Vagina (tissue), 2 donors: ENCODE measurements around the gene HS6ST3. TPM values are rescaled to one million over a fixed set of nuclear protein-coding genes. Genes with fewer than 3 reads are reported as not detected.
"Not testable (repeated sequence)": the region's sequence is repeated elsewhere in the genome, so short reads cannot be mapped to it uniquely, and the experiment has no call there.

Source experiments
- DNase-seq, 2 donors: peaks; one replicate each; pipeline ENCODE4 v3.0.0-alpha.2; 2017; ENCODE audit errors: extremely low spot score in 2 of 2
- H3K27ac ChIP-seq: fragments of 200-600 bp; sonication (generic); one replicate; pipeline ENCODE4 v1.5.1; 2019
- H3K27me3 ChIP-seq: fragments of 200-600 bp; sonication (generic); one replicate; pipeline ENCODE4 v1.5.1; 2019
- H3K36me3 ChIP-seq, 2 donors: fragments of 200-600 bp; sonication (generic); one replicate each; pipeline ENCODE4 v1.5.1; 2017 to 2019
- H3K4me1 ChIP-seq: fragments of 200-600 bp; sonication (generic); one replicate; pipeline ENCODE4 v1.5.1; 2019
- H3K4me3 ChIP-seq, 2 donors: fragments of 200-600 bp; sonication (generic); 1 replicate in 1 of 2; 2 replicates in 1 of 2; pipeline ENCODE4 v1.5.1; 2016 to 2019
- H3K9me3 ChIP-seq: fragments of 200-600 bp; sonication (generic); one replicate; pipeline ENCODE4 v1.5.1; 2019
- CTCF ChIP-seq, 3 experiments: fragments of 450-650 bp in 2 of 3; fragments of 200-600 bp in 1 of 3; sonication (generic) in 1 of 3; IDR thresholded peaks; one replicate each; pipeline ENCODE4 v1.5.1; 2017 to 2019; ENCODE audit warnings: antibody characterized with exemption in 3 of 3, mild to moderate bottlenecking in 2 of 3, moderate library complexity in 2 of 3
- POLR2A ChIP-seq, 2 donors: fragments of 450-650 bp; IDR thresholded peaks; one replicate each; pipeline ENCODE4 v1.6.1; 2017; ENCODE audit warnings: antibody characterized with exemption in 2 of 2, mild to moderate bottlenecking in 2 of 2, moderate library complexity in 2 of 2
- POLR2AphosphoS5 ChIP-seq, 2 donors: sonication (generic); formaldehyde crosslinking; IDR thresholded peaks; one replicate each; pipeline ENCODE4 v1.9.0; 2017; ENCODE audit warnings: antibody characterized with exemption in 2 of 2, mild to moderate bottlenecking in 2 of 2, low read depth in 1 of 2; ENCODE audit not compliant: insufficient read depth in 1 of 2
- intact Hi-C: fragments of 100-400 bp; cut with DNase I; formaldehyde crosslinking; loops from one replicate; pipeline ENCODE4 v1.15.1; 2023
- total RNA-seq: library from RNA; depleted of rRNA; stranded (reverse); fragments of >200 nt; gene quantifications from one replicate; pipeline ENCODE4 v1.2.3, GENCODE V29; 2016

HS6ST3 gene
- total RNA-seq, 1 donor from 2014 or later: 0.49 TPM

DNA sequence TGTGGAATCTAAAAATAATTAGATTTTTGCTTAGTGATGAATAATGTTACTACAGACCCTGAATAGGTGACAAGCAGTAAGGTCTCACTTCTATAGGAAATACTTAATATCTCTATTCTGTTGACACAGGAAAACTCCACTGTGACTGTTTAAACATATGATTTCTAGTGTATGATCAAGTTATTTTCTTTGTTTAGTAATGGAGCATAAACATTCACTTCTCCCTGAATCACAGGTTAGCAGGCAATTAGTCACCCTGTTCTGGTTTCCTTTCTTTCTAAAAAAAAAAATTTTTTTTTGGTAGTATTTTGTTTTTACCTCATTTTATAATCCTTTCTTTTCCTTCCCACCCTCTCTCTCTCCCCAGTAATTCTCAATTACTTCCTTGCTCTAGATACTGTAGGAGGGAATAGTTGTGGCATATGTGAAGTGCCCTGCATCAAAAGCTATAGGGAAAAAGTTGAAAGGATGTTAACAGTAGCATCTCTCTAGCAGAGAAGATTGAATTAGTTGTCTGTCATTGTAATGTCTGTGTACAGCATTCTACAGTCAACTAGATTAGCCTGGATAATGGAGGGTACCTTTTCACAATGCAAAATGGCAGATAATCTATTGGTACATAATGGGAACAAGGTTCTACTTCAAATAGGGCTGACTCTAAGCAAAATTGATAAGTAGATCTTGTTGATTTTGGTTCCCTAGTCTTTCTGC is 3.5 kb downstream of the HS6ST3 start:
- Histone ChIP-seq H3K27ac (no peak overlapping the region), H3K4me3 (no peak overlapping the region), H3K27me3 (peaks cover 10% of the 10 kb centered on the region), H3K9me3 (no peaks in the 10 kb centered on the region), H3K36me3 (no peaks in the 10 kb centered on the region), H3K4me1 (peaks cover 15% of the 10 kb centered on the region)
- intact Hi-C loops: no loop called here
- DNase-seq: no peak
- TF ChIP-seq POLR2AphosphoS5 (IDR thresholded peaks at IDR 0.05; ENCODE audit: insufficient read depth in 1 of 2, low read depth in 1 of 2) (no peak), POLR2A (IDR thresholded peaks at IDR 0.05) (no peak), CTCF (IDR thresholded peaks at IDR 0.05) (no peak)

DNA sequence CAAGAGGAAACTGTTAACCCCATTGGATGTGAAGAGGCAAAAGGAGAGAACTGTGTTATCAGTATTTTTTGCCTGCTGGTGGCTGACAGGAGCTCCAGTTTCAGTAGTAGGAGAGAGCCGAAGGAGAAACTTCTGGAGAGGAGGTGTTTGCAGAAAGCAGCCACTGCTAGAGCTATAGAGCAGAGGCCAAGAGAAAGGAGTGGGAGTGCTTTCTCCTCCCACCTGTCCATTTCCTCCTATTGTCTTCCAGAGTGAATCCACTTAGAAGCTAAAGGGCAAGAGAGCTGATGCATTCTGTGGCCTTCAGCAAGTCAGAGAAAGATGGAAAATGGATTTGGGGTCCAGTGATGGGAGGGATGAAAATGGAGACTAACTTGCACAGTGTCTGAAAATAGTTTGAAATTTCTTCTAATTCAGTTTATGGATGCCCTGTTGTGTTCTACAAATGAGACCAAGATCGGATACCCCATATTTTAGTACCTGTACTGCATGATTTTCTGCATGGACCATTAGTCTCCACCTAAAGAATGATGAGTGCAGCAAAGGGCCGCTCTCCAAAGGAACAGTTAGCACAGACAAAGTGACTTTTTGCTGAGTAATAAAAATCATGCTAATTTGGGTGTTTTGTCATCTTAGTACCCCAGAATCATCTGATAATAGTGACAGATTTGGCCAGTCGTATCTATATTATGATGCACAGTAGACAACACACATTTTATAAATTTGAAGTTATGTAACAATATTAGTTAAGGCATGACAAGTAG is 10.7 kb downstream of the HS6ST3 start:
- intact Hi-C loops: no loop called here
- TF ChIP-seq POLR2AphosphoS5 (IDR thresholded peaks at IDR 0.05; ENCODE audit: insufficient read depth in 1 of 2, low read depth in 1 of 2): no peak
- Histone ChIP-seq H3K27ac (no peak overlapping the region), H3K27me3 (no peaks in the 10 kb centered on the region), H3K9me3 (no peaks in the 10 kb centered on the region), H3K4me3 (no peak overlapping the region), H3K36me3 (no peaks in the 10 kb centered on the region), H3K4me1 (no peaks in the 10 kb centered on the region)
- no peak for DNase-seq

GRCh38 chr13:96104516-96104915 is 14.6 kb downstream of the HS6ST3 start:
- Histone ChIP-seq H3K27ac (no peak overlapping the region), H3K27me3 (no peaks in the 10 kb centered on the region), H3K4me3 (no peak overlapping the region), H3K9me3 (peaks cover 4% of the 10 kb centered on the region), H3K4me1 (no peaks in the 10 kb centered on the region), H3K36me3 (no peaks in the 10 kb centered on the region)
- intact Hi-C loops: no loop called here
- DNase-seq: no peak
- TF ChIP-seq POLR2A (IDR thresholded peaks at IDR 0.05): no peak
- no peak for TF ChIP-seq POLR2AphosphoS5 (IDR thresholded peaks at IDR 0.05; ENCODE audit: insufficient read depth in 1 of 2, low read depth in 1 of 2)
- TF ChIP-seq CTCF (IDR thresholded peaks at IDR 0.05): no peak

GRCh38 chr13:96108072-96108471 is 18.2 kb downstream of the HS6ST3 start:
- H3K4me3 ChIP-seq, H3K27ac ChIP-seq, H3K4me1 ChIP-seq, H3K36me3 ChIP-seq, DNase-seq, H3K9me3 ChIP-seq, intact Hi-C loops, H3K27me3 ChIP-seq: not testable (repeated sequence)

GRCh38 chr13:96109125-96109524 is 19.2 kb downstream of the HS6ST3 start:
- H3K4me1 ChIP-seq: no peaks in the 10 kb centered on the region
- H3K36me3 ChIP-seq: no peaks in the 10 kb centered on the region
- no peaks in the 10 kb centered on the region for H3K27me3 ChIP-seq
- no peak overlapping the region for H3K27ac ChIP-seq
- peaks cover 4% of the 10 kb centered on the region for H3K9me3 ChIP-seq
- TF ChIP-seq POLR2AphosphoS5 (IDR thresholded peaks at IDR 0.05; ENCODE audit: insufficient read depth in 1 of 2, low read depth in 1 of 2) (no peak), CTCF (IDR thresholded peaks at IDR 0.05) (no peak), POLR2A (IDR thresholded peaks at IDR 0.05) (no peak)
- intact Hi-C loops: no loop called here
- no peak for DNase-seq
- no peak overlapping the region for H3K4me3 ChIP-seq

- no peaks in the 10 kb centered on the region for H3K36me3 ChIP-seq
- DNase-seq: no peak
- no peak overlapping the region for H3K27ac ChIP-seq
- H3K4me3 ChIP-seq: no peak overlapping the region
- H3K9me3 ChIP-seq: peaks cover 3% of the 10 kb centered on the region
- H3K27me3 ChIP-seq: no peaks in the 10 kb centered on the region
- H3K4me1 ChIP-seq: no peaks in the 10 kb centered on the region
- intact Hi-C loops: no loop called here
- TF ChIP-seq CTCF (IDR thresholded peaks at IDR 0.05): no peak
- TF ChIP-seq POLR2A (IDR thresholded peaks at IDR 0.05): no peak
- no peak for TF ChIP-seq POLR2AphosphoS5 (IDR thresholded peaks at IDR 0.05; ENCODE audit: insufficient read depth in 1 of 2, low read depth in 1 of 2)
Measured at GRCh38 chr13:96112936-96113335, 23.0 kb downstream of the HS6ST3 start.

DNA sequence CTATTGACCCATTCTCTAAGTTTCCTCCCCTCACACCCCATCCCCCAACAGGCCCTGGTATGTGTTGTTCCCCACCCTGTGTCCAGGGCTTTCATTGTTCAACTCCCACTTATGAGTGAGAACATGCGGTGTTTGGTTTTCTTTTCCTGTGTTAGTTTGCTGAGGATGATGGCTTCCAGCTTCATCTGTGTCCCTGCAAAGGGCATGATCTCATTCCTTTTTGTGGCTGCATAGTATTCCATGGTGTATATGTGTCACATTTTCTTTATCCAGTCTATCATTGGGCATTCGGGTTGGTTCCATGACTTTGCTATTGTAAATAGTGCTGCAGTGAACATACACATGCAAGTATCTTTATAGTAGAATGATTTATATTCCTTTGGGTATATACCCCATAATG is 25.5 kb downstream of the HS6ST3 start:
- intact Hi-C loops, H3K9me3 ChIP-seq, H3K27me3 ChIP-seq, H3K27ac ChIP-seq, H3K36me3 ChIP-seq, DNase-seq, H3K4me1 ChIP-seq, H3K4me3 ChIP-seq: not testable (repeated sequence)
